H1 (cell line): ENCODE measurements around the gene MYO1D. TPM values are rescaled to one million over a fixed set of nuclear protein-coding genes. Genes with fewer than 3 reads are reported as not detected.

Experiments
- CTCF ChIA-PET: fragments of 300-600 bp; sonication (Branson Sonifier 250); formaldehyde crosslinking; loops from one replicate; lab custom pipeline; 2021; ENCODE audit not compliant: partially characterized antibody; lab: Charles Lee
- POLR2A ChIA-PET: fragments of 300-600 bp; sonication (Branson Sonifier 250); formaldehyde crosslinking; loops from one replicate; lab custom pipeline; 2021; ENCODE audit warnings: inconsistent platforms; ENCODE audit not compliant: partially characterized antibody; lab: Charles Lee
- DNase-seq, 2 experiments: peaks; one replicate each; pipeline versions ENCODE4 v3.0.0 to v3.0.0-alpha.2; 2010 to 2022; ENCODE audit warnings: low spot score in 2 of 2, low read depth in 1 of 2, mixed read lengths in 1 of 2
- FAIRE-seq: peaks from 2 replicates; lab custom pipeline; 2011; peaks lifted over from hg19 to GRCh38; lab: Jason Lieb, UNC
- H2AFZ ChIP-seq: 2 replicates; pipeline ENCODE4 v1.8.1; 2012; ENCODE audit warnings: low read length, inconsistent platforms
- H2AK5ac ChIP-seq: 2 replicates; pipeline ENCODE4 v1.6.1; 2013; ENCODE audit warnings: low read depth, low read length
- H2BK120ac ChIP-seq: replicated peaks from 2 replicates; pipeline ENCODE3; 2013; ENCODE audit warnings: low read depth, low read length, inconsistent platforms
- H2BK12ac ChIP-seq: 2 replicates; pipeline ENCODE4 v1.6.1; 2013; ENCODE audit warnings: low read depth, low read length
- H2BK15ac ChIP-seq: 2 replicates; pipeline ENCODE4 v1.6.1; 2013; ENCODE audit warnings: low read length
- H2BK20ac ChIP-seq: 2 replicates; pipeline ENCODE4 v1.6.1; 2013; ENCODE audit warnings: low read length
- H2BK5ac ChIP-seq: 2 replicates; pipeline ENCODE4 v1.6.1; 2013; ENCODE audit warnings: low read depth, low read length
- H3K14ac ChIP-seq: 2 replicates; pipeline ENCODE4 v1.6.1; 2013; ENCODE audit warnings: inconsistent platforms; ENCODE audit not compliant: insufficient read length
- H3K18ac ChIP-seq: 2 replicates; pipeline ENCODE4 v1.6.1; 2013; ENCODE audit warnings: low read length; ENCODE audit errors: extremely low read depth
- H3K23ac ChIP-seq: 2 replicates; pipeline ENCODE4 v1.6.1; 2013; ENCODE audit warnings: inconsistent platforms; ENCODE audit not compliant: insufficient read length
- H3K23me2 ChIP-seq: 2 replicates; pipeline ENCODE4 v1.6.1; 2013; ENCODE audit warnings: low read depth, low read length
- H3K27ac ChIP-seq: 2 replicates; pipeline ENCODE4 v1.6.1; 2011; ENCODE audit warnings: low read depth, low read length, inconsistent platforms
- H3K27me3 ChIP-seq, 4 experiments: replicated peaks in 1 of 4; 1 replicate in 1 of 4; 2 replicates in 3 of 4; pipeline versions ENCODE4 v1.6.1 to v1.8.1; 2011 to 2013; ENCODE audit warnings: low read length in 3 of 4, mild to moderate bottlenecking in 3 of 4, inconsistent platforms in 2 of 4, mixed read lengths in 2 of 4, moderate library complexity in 1 of 4; ENCODE audit not compliant: control insufficient read depth in 3 of 4, insufficient read depth in 3 of 4; ENCODE audit errors: extremely low read depth in 1 of 4
- H3K36me3 ChIP-seq, 4 experiments: 2 replicates each; pipeline versions ENCODE4 v1.6.1 to v1.8.1; 2011 to 2013; ENCODE audit warnings: mild to moderate bottlenecking in 4 of 4, low read length in 3 of 4, moderate library complexity in 2 of 4, control low read depth in 1 of 4, inconsistent platforms in 1 of 4; ENCODE audit not compliant: insufficient read depth in 4 of 4, control insufficient read depth in 2 of 4
- H3K4ac ChIP-seq: replicated peaks from 2 replicates; pipeline ENCODE3; 2013; ENCODE audit warnings: low read length, low read depth, mixed read lengths, inconsistent platforms; ENCODE audit not compliant: insufficient read length
- H3K4me1 ChIP-seq, 4 experiments: replicated peaks in 1 of 4; 1 replicate in 1 of 4; 2 replicates in 3 of 4; pipeline versions ENCODE4 v1.6.1 to v1.8.1; 2011 to 2013; ENCODE audit warnings: low read length in 3 of 4, inconsistent platforms in 2 of 4, mixed read lengths in 1 of 4; ENCODE audit not compliant: insufficient read depth in 4 of 4, control insufficient read depth in 3 of 4
- H3K4me2 ChIP-seq, 2 experiments: 2 replicates each; pipeline versions ENCODE4 v1.6.1 to v1.8.1; 2011 to 2013; ENCODE audit warnings: low read depth in 2 of 2, low read length in 2 of 2, control low read depth in 1 of 2, inconsistent platforms in 1 of 2, mild to moderate bottlenecking in 1 of 2; ENCODE audit not compliant: insufficient read depth in 1 of 2
- H3K4me3 ChIP-seq, 4 experiments: fragments of 200-600, 300-600 bp in 1 of 4; sonication (generic), shearing (Covaris generic), sonication (Bioruptor Twin) in 1 of 4; 2 replicates each; pipeline versions ENCODE4 v1.5.1 to v1.8.1; 2011 to 2016; ENCODE audit warnings: low read length in 4 of 4, low read depth in 3 of 4, control low read depth in 2 of 4, inconsistent platforms in 2 of 4, mild to moderate bottlenecking in 2 of 4, mixed read lengths in 1 of 4, moderate library complexity in 1 of 4; ENCODE audit not compliant: insufficient read depth in 2 of 4; ENCODE audit errors: extremely low read depth in 1 of 4
- H3K56ac ChIP-seq: replicated peaks from 2 replicates; pipeline ENCODE3; 2013; ENCODE audit warnings: low read depth, mild to moderate bottlenecking, mixed read lengths, low read length, inconsistent platforms; ENCODE audit not compliant: insufficient read length
- H3K79me1 ChIP-seq: 2 replicates; pipeline ENCODE4 v1.6.1; 2013; ENCODE audit warnings: low read depth, low read length, control low read depth
- H3K79me2 ChIP-seq, 2 experiments: 2 replicates each; pipeline versions ENCODE4 v1.6.1 to v1.8.1; 2012 to 2013; ENCODE audit warnings: low read length in 2 of 2, mild to moderate bottlenecking in 2 of 2, inconsistent platforms in 1 of 2; ENCODE audit not compliant: insufficient read depth in 2 of 2, control insufficient read depth in 1 of 2
- H3K9ac ChIP-seq, 4 experiments: replicated peaks in 1 of 4; 1 replicate in 1 of 4; 2 replicates in 3 of 4; pipeline versions ENCODE4 v1.6.1 to v1.8.1; 2011 to 2013; ENCODE audit warnings: low read depth in 3 of 4, low read length in 3 of 4, control low read depth in 2 of 4, mild to moderate bottlenecking in 2 of 4, moderate library complexity in 2 of 4, inconsistent platforms in 1 of 4; ENCODE audit errors: extremely low read depth in 1 of 4
- H3K9me3 ChIP-seq, 2 experiments: 2 replicates each; pipeline versions ENCODE4 v1.6.1 to v1.8.1; 2012 to 2013; ENCODE audit warnings: mild to moderate bottlenecking in 2 of 2, moderate library complexity in 2 of 2, control low read depth in 1 of 2, inconsistent platforms in 1 of 2, low read depth in 1 of 2, low read length in 1 of 2, mixed read lengths in 1 of 2; ENCODE audit not compliant: insufficient read depth in 2 of 2
- H4K20me1 ChIP-seq, 2 experiments: replicated peaks in 1 of 2; 2 replicates each; pipeline versions ENCODE3 to v1.8.1; 2011 to 2013; ENCODE audit warnings: inconsistent platforms in 2 of 2, low read length in 2 of 2, mild to moderate bottlenecking in 1 of 2; ENCODE audit not compliant: insufficient read depth in 2 of 2, control insufficient read depth in 1 of 2
- H4K5ac ChIP-seq: 2 replicates; pipeline ENCODE4 v1.6.1; 2013; ENCODE audit warnings: low read length, low read depth, mixed read lengths, inconsistent platforms; ENCODE audit not compliant: insufficient read length
- H4K8ac ChIP-seq: 2 replicates; pipeline ENCODE4 v1.8.0; 2013; ENCODE audit warnings: mild to moderate bottlenecking, moderate library complexity, low read length, inconsistent platforms; ENCODE audit not compliant: insufficient read depth; ENCODE audit errors: extremely low read depth
- H4K91ac ChIP-seq: replicated peaks from 2 replicates; pipeline ENCODE3; 2013; ENCODE audit warnings: low read length, mixed read lengths, inconsistent platforms; ENCODE audit not compliant: insufficient read length
- BRCA1 ChIP-seq: IDR thresholded peaks from 2 replicates; pipeline ENCODE4 v1.6.1; 2012; ENCODE audit warnings: low read depth, low read length, improper control_type of control experiment
- RAD21 ChIP-seq, 2 experiments: IDR thresholded peaks in 1 of 2; conservative IDR thresholded peaks in 1 of 2; 2 replicates each; pipeline ENCODE4 v1.6.1; 2011; ENCODE audit warnings: low read depth in 2 of 2, low read length in 2 of 2, improper control_type of control experiment in 1 of 2, inconsistent platforms in 1 of 2, mild to moderate bottlenecking in 1 of 2, moderate library complexity in 1 of 2
- SIX5 ChIP-seq: IDR thresholded peaks from 2 replicates; pipeline ENCODE4 v1.6.1; 2011; ENCODE audit warnings: mild to moderate bottlenecking, low read depth, low read length
- TBP ChIP-seq: IDR thresholded peaks from 2 replicates; pipeline ENCODE4 v1.6.1; 2011; ENCODE audit warnings: low read depth, low read length, improper control_type of control experiment
- WGBS, 2 experiments: shearing (Covaris generic) in 1 of 2; methylation state at CpG; one replicate each; pipeline versions ENCODE4 v1.1.6 to v1.1.7; 2013 to 2015; ENCODE audit warnings: low lambda C conversion rate in 2 of 2, mixed read lengths in 2 of 2, inconsistent platforms in 1 of 2, low coverage in 1 of 2, missing lambda C conversion rate in 1 of 2; ENCODE audit not compliant: insufficient replicate concordance in 2 of 2, insufficient coverage in 1 of 2, insufficient read length in 1 of 2; ENCODE audit errors: extremely low coverage in 1 of 2, missing lambda C conversion rate in 1 of 2; 5-methylcytosine and 5-hydroxymethylcytosine counted together
- polyA plus RNA-seq, 7 experiments: library from polyadenylated mRNA; depleted of rRNA in 3 of 7; stranded (reverse) in 5 of 7; unstranded in 2 of 7; fragments of >200 nt in 5 of 7; fragments of 200-250 nt in 2 of 7; gene quantifications; 1 replicate in 5 of 7; 2 replicates in 1 of 7; 4 replicates in 1 of 7; pipeline versions ENCODE4 v1.2.1 to v1.2.3, GENCODE V29; 2011 to 2013; ENCODE audit warnings: missing spikeins in 2 of 7, mixed read lengths in 2 of 7
- total RNA-seq: library from RNA; stranded (reverse); fragmentation: NEBNext Ultra II Directional; extraction: Animal tissue kit (Norgen Biotek cat#: 25700); gene quantifications from 2 replicates; pipeline ENCODE4 v1.2.1, GENCODE V29; 2021

The MYO1D gene
- total and polyA plus RNA-seq, 2 of the 8 experiments (the other 6 are each of a cell fraction or from before 2014, with no cell fraction given): 6.5 to 25.4 TPM

GRCh38 chr17:32634167-32634566, 242.8 kb downstream of the MYO1D start:
- Histone ChIP-seq H3K4me3 (no peak overlapping the region), H2AFZ (no peak overlapping the region), H3K14ac (no peak overlapping the region), H3K79me1 (no peaks in the 10 kb centered on the region)
- POLR2A ChIA-PET: interaction anchor here (0.8 kb wide), 1 partner anchor 20 kb away, joined by 3 read pairs; no protein-coding TSS in a partner anchor
- TF ChIP-seq SIX5: no peak
- TF ChIP-seq TBP: no peak
- 0 out of 4 replicates have a peak, but pooled peaks of 1 of the 2 experiments have one; percentile 21 for TF ChIP-seq RAD21 (IDR thresholded peaks at IDR 0.05 in 1 of 2, conservative IDR thresholded peaks at IDR 0.05 in 1 of 2; ENCODE audit: low read depth in 2 of 2, low read length in 2 of 2)
- no peak for TF ChIP-seq BRCA1
- TF ChIP-seq, all 59 proteins: peak for 1
- H2BK20ac ChIP-seq: no peak overlapping the region
- H3K23me2 ChIP-seq: no peaks in the 10 kb centered on the region; the same call in 1 of the 2 replicates
- H3K4ac ChIP-seq: no peak overlapping the region
- H4K5ac ChIP-seq: no peak overlapping the region
- H3K36me3 ChIP-seq: no peaks in the 10 kb centered on the region
- DNase-seq (no peak), FAIRE-seq (no peak)
- no peaks in the 10 kb centered on the region for H3K27me3 ChIP-seq
- no peak overlapping the region for H4K8ac ChIP-seq
- no peak overlapping the region for H3K56ac ChIP-seq
- no peak overlapping the region for H2BK5ac ChIP-seq
- no peaks in the 10 kb centered on the region for H3K9me3 ChIP-seq
- no peaks in the 10 kb centered on the region for H4K20me1 ChIP-seq
- no peak overlapping the region for H3K9ac ChIP-seq
- H2BK15ac ChIP-seq: no peak overlapping the region
- CTCF ChIA-PET: interaction anchor here (1.3 kb wide), 1 partner anchor 25 kb away, joined by 4 read pairs; no protein-coding TSS in a partner anchor
- H3K23ac ChIP-seq: no peak overlapping the region
- H3K4me2 ChIP-seq: no peak overlapping the region
- H3K4me1 ChIP-seq: no peaks in the 10 kb centered on the region
- H2BK12ac ChIP-seq: no peak overlapping the region
- WGBS, 2 experiments: 83% methylated on average over 3 of the region's 3 CpGs; no CpG with 5 or more reads in 1 of the 2 experiments
- H2AK5ac ChIP-seq: no peak overlapping the region
- H4K91ac ChIP-seq: no peak overlapping the region
- no peak overlapping the region for H3K27ac ChIP-seq
- H2BK120ac ChIP-seq: no peak overlapping the region
- H3K18ac ChIP-seq: no peak overlapping the region
- H3K79me2 ChIP-seq: no peaks in the 10 kb centered on the region
